Neural cell (in vitro differentiated cells): Measurements from ENCODE around the gene TMEM74B. TPM values are rescaled to one million over a fixed set of nuclear protein-coding genes. Genes with fewer than 3 reads are reported as not detected.
"Not testable (repeated sequence)": the region's sequence is repeated elsewhere in the genome, so short reads cannot be mapped to it uniquely, and the experiment has no call there.

ENCODE experiments used
- H2AFZ ChIP-seq: fragments of 200-600, 300-800 bp; sonication (generic), shearing (Covaris generic); 2 replicates; pipeline ENCODE4 v1.6.0; 2014; ENCODE audit warnings: low read depth, mild to moderate bottlenecking, antibody characterized with exemption, low read length, moderate library complexity
- H3F3A ChIP-seq: fragments of 200-600 bp; shearing (Covaris generic); 2 replicates; pipeline ENCODE4 v1.6.1; 2016; ENCODE audit warnings: mild to moderate bottlenecking, moderate library complexity, mixed read lengths, antibody characterized with exemption, low read length; ENCODE audit not compliant: insufficient read depth, poor library complexity, severe bottlenecking
- H3K27ac ChIP-seq: fragments of 200-600, 300-800 bp; sonication (generic), shearing (Covaris generic); 2 replicates; pipeline ENCODE4 v1.5.1; 2014; ENCODE audit warnings: mild to moderate bottlenecking, low read length, moderate library complexity
- H3K27me3 ChIP-seq: fragments of 300-800, 200-600 bp; sonication (generic), shearing (Covaris generic); 2 replicates; pipeline ENCODE4 v1.6.0; 2014; ENCODE audit warnings: mild to moderate bottlenecking, low read depth, low read length, moderate library complexity; ENCODE audit not compliant: insufficient read depth
- H3K36me3 ChIP-seq: fragments of 300-800, 200-600 bp; sonication (generic), shearing (Covaris generic); 2 replicates; pipeline ENCODE4 v1.5.1; 2014; ENCODE audit warnings: mild to moderate bottlenecking, antibody characterized with exemption, low read length, moderate library complexity; ENCODE audit not compliant: insufficient read depth
- H3K4me2 ChIP-seq: fragments of 300-800, 200-600 bp; sonication (generic), shearing (Covaris generic); 2 replicates; pipeline ENCODE4 v1.6.0; 2014; ENCODE audit warnings: mild to moderate bottlenecking, low read length
- H3K4me3 ChIP-seq: fragments of 300-800, 200-600 bp; sonication (generic), shearing (Covaris generic); 2 replicates; pipeline ENCODE4 v1.5.1; 2014; ENCODE audit warnings: mild to moderate bottlenecking, low read length, moderate library complexity
- H3K79me2 ChIP-seq: fragments of 200-600 bp; shearing (Covaris generic); replicated peaks from 2 replicates; pipeline ENCODE4 v1.6.0; 2014; ENCODE audit warnings: mild to moderate bottlenecking, low read length, moderate library complexity; ENCODE audit not compliant: insufficient read depth
- H3K9ac ChIP-seq: fragments of 300-800, 200-600 bp; sonication (generic), shearing (Covaris generic); 2 replicates; pipeline ENCODE4 v1.6.1; 2016; ENCODE audit warnings: mild to moderate bottlenecking, low read length, mixed read lengths
- H3K9me2 ChIP-seq: fragments of 200-600 bp; shearing (Covaris generic); 2 replicates; pipeline ENCODE4 v1.6.1; 2016; ENCODE audit warnings: mild to moderate bottlenecking, low read length, mixed read lengths; ENCODE audit not compliant: insufficient read depth
- H3K9me3 ChIP-seq: fragments of 200-600, 300-800 bp; sonication (generic), shearing (Covaris generic); 2 replicates; pipeline ENCODE4 v1.6.1; 2016; ENCODE audit warnings: mild to moderate bottlenecking, mixed run types, low read length, moderate library complexity, mixed read lengths
- H4K20me1 ChIP-seq: fragments of 200-600 bp; shearing (Covaris generic); 2 replicates; pipeline ENCODE4 v1.6.1; 2016; ENCODE audit warnings: mild to moderate bottlenecking, mixed run types; ENCODE audit not compliant: insufficient read depth
- CTCF ChIP-seq: fragments of 450-650 bp; IDR thresholded peaks from 2 replicates; pipeline ENCODE4 v1.5.1; 2014; ENCODE audit warnings: antibody characterized with exemption, mild to moderate bottlenecking, moderate library complexity; ENCODE audit not compliant: poor library complexity, severe bottlenecking
- EZH2 ChIP-seq: fragments of 200-600, 300-800 bp; shearing (Covaris generic), sonication (generic); IDR thresholded peaks from 2 replicates; pipeline ENCODE4 v1.6.1; 2014; ENCODE audit warnings: antibody characterized with exemption, low read length, borderline replicate concordance, mild to moderate bottlenecking; ENCODE audit not compliant: insufficient read depth, poor library complexity, severe bottlenecking
- RAD21 ChIP-seq: fragments of 450-650 bp; conservative IDR thresholded peaks from 2 replicates; pipeline ENCODE4 v1.6.1; 2014; ENCODE audit warnings: antibody characterized with exemption, mild to moderate bottlenecking, moderate library complexity
- TAF1 ChIP-seq: IDR thresholded peaks from 2 replicates; pipeline ENCODE4 v1.6.1; 2012; ENCODE audit warnings: low read depth
- polyA plus RNA-seq: library from polyadenylated mRNA; depleted of rRNA; stranded (reverse); fragments of >200 nt; gene quantifications from 2 replicates; pipeline ENCODE4 v1.2.3, GENCODE V29; 2014

TMEM74B gene
- polyA plus RNA-seq, 1 donor from 2014 or later: 155 TPM

- no peak for TF ChIP-seq CTCF
- TF ChIP-seq RAD21: no peak
- no peak for TF ChIP-seq TAF1
These were observed 40.5 kb upstream of the TMEM74B start (continued) for GRCh38 chr20:1225263-1225782.

GRCh38 chr20:1224205-1224890 lies 39.6 kb upstream of the TMEM74B start:
- no peak overlapping the region for H3K27ac ChIP-seq

GRCh38 chr20:1222750-1223149 lies 38.0 kb upstream of the TMEM74B start:
- not testable (repeated sequence) for H3F3A ChIP-seq, H3K27ac ChIP-seq, H3K9me3 ChIP-seq, H3K36me3 ChIP-seq, H3K9me2 ChIP-seq, H3K4me3 ChIP-seq, H3K4me2 ChIP-seq, H3K9ac ChIP-seq, H3K79me2 ChIP-seq, H4K20me1 ChIP-seq, H2AFZ ChIP-seq
- H3K27me3 ChIP-seq: peaks cover 28% of the 10 kb centered on the region

More at GRCh38 chr20:1224205-1224890, 39.6 kb upstream of the TMEM74B start:
- Histone ChIP-seq H3K27me3 (peaks cover 31% of the 10 kb centered on the region), H3F3A (no peaks in the 10 kb centered on the region), H3K36me3 (no peaks in the 10 kb centered on the region), H3K79me2 (no peaks in the 10 kb centered on the region), H3K4me3 (peak overlapping the region; percentile 80), H3K9me2 (no peaks in the 10 kb centered on the region), H2AFZ (no peak overlapping the region), H4K20me1 (no peaks in the 10 kb centered on the region), H3K9me3 (no peaks in the 10 kb centered on the region), H3K9ac (no peak overlapping the region), H3K4me2 (peak overlapping the region; percentile 31)
- TF ChIP-seq RAD21 (no peak), EZH2 (no peak)

GRCh38 chr20:1216527-1217427 lies 32.0 kb upstream of the TMEM74B start:
- H3F3A ChIP-seq, H2AFZ ChIP-seq, H3K9me3 ChIP-seq, H3K27ac ChIP-seq, H4K20me1 ChIP-seq, H3K27me3 ChIP-seq, H3K4me2 ChIP-seq, H3K4me3 ChIP-seq, H3K9me2 ChIP-seq, H3K79me2 ChIP-seq, H3K9ac ChIP-seq, H3K36me3 ChIP-seq: not testable (repeated sequence)
